GM18526 (cell line): Measurements from ENCODE around the gene CA9.
A peak's percentile ranks its signal among the peaks of the same experiment; 100 is the strongest.

Experiments
- POLR2A ChIP-seq: IDR thresholded peaks from 3 replicates; pipeline ENCODE4 v1.6.1; 2011; ENCODE audit not compliant: insufficient read length; ENCODE audit errors: extremely low read depth

The CA9 gene

GRCh38 chr9:35653611-35654010 is 20.1 kb upstream of the CA9 start:
- no peak for TF ChIP-seq POLR2A

- no peak for TF ChIP-seq POLR2A
Observed at GRCh38 chr9:35656348-35656747, 17.4 kb upstream of the CA9 start.

DNA sequence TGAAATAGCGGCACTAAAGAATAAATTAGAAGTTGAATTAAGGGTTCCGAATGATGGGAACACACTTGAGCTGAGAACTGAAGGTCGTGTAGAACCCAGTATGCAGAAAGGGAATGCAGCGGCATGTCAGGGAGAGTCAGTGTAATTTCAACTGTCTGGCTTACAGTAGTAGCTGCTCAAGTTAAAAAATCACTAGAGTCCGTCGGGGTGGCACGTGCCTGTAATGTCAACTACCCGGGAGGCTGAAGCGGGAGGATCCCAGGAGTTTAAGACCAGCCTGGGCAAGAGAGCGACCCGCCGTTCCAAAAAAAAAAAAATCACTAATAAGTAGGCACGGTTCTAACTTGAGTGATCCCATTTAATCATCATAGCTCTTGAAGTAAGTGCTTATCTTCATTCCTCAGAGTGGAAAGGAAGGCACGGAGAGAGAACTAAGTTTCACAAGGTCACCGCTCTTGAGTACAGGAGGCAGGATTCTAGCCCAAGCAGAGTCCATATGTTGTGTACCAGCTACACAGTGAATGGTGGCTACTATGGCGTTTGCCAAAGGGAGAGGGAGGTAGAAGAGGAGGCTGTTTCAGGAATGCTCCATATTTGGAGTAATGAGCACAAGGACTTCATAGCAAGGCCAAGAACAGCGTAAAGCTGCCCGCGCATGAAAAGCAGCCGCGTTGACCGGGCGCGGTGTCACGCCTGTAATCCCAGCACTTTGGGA is 16.7 kb upstream of the CA9 start:
- no peak for TF ChIP-seq POLR2A

GRCh38 chr9:35657546-35658136 is 16.1 kb upstream of the CA9 start, which contains the start of gene RMRP:
RMRP (minus strand) TSS chr9:35658019.
- TF ChIP-seq POLR2A: peak; percentile 24

GRCh38 chr9:35658137-35658967 is 15.4 kb upstream of the CA9 start, which contains the start of gene CCDC107:
CCDC107 (plus strand) TSS chr9:35658292; CDS start chr9:35658380, 88 bp downstream.
- peak; percentile 88 for TF ChIP-seq POLR2A

- no peak for TF ChIP-seq POLR2A
Observed at GRCh38 chr9:35658968-35659220, 14.8 kb upstream of the CA9 start.

- no peak for TF ChIP-seq POLR2A
Observed at GRCh38 chr9:35659340-35659739, 14.4 kb upstream of the CA9 start.

GRCh38 chr9:35660966-35661415 is 12.7 kb upstream of the CA9 start:
- TF ChIP-seq POLR2A: no peak

GRCh38 chr9:35661756-35662350 is 11.9 kb upstream of the CA9 start:
- no peak for TF ChIP-seq POLR2A

DNA sequence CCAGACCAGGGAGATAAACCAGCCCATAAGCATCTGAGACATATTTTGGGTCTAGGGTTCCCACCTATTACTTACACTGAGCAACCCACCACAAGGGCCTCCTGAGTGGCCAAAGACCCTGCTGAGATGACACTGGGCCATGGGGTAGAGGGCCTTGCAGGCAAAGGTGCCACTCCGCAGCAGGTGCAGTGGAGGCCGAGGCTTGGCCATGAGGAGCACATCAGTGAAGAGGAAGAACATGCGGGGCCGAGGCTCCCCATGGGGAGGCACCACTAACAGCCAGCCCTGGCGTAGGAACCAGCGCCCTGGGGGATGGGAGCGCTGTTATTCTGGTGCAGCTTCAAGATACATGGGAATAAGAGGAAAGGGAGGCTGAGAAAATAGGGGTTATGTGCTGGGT is 11.3 kb upstream of the CA9 start:
- TF ChIP-seq POLR2A: no peak

- TF ChIP-seq POLR2A: peak; percentile 76
Observed at GRCh38 chr9:35664531-35665470, 8.9 kb upstream of the CA9 start, which contains the start of gene ARHGEF39. ARHGEF39 (minus strand) TSS chr9:35665195; CDS start chr9:35665169, 26 bp downstream.

GRCh38 chr9:35665471-35665818 is 8.3 kb upstream of the CA9 start:
- TF ChIP-seq POLR2A: no peak

GRCh38 chr9:35666045-35666444 is 7.7 kb upstream of the CA9 start:
- TF ChIP-seq POLR2A: no peak

- no peak for TF ChIP-seq POLR2A
Observed at GRCh38 chr9:35666549-35666948, 7.2 kb upstream of the CA9 start.

- no peak for TF ChIP-seq POLR2A
Observed at GRCh38 chr9:35667939-35668338, 5.8 kb upstream of the CA9 start.
